Measurements from ENCODE around the gene ABR.
"Not testable (repeated sequence)": the region's sequence is repeated elsewhere in the genome, so short reads cannot be mapped to it uniquely, and the experiment has no call there.

Gene ABR

GRCh38 chr17:1050246-1050995 lies 129.4 kb downstream of the ABR start:
- TF ChIP-seq MYC (IDR thresholded peaks at IDR 0.05; ENCODE audit: low read depth, low read length) (no peak), MAX (IDR thresholded peaks at IDR 0.05; ENCODE audit: low read depth, low read length) (no peak), POLR2A (IDR thresholded peaks at IDR 0.05; ENCODE audit: extremely low read depth, insufficient read length) (no peak), CTCF (IDR thresholded peaks at IDR 0.05; ENCODE audit: low read depth, low read length) (no peak)
- H3K4me3 ChIP-seq (ENCODE audit: low read depth, low read length): no peak overlapping the region
- DNase-seq (ENCODE audit: low read depth): no peak

GRCh38 chr17:1049446-1050225 lies 130.1 kb downstream of the ABR start:
- H3K4me3 ChIP-seq (ENCODE audit: low read depth, low read length): no peak overlapping the region
- TF ChIP-seq MAX (IDR thresholded peaks at IDR 0.05; ENCODE audit: low read depth, low read length): no peak
- no peak for TF ChIP-seq POLR2A (IDR thresholded peaks at IDR 0.05; ENCODE audit: extremely low read depth, insufficient read length)
- no peak for TF ChIP-seq CTCF (IDR thresholded peaks at IDR 0.05; ENCODE audit: low read depth, low read length)
- TF ChIP-seq MYC (IDR thresholded peaks at IDR 0.05; ENCODE audit: low read depth, low read length): no peak
- no peak for DNase-seq (ENCODE audit: low read depth)

- not testable (repeated sequence) for H3K4me3 ChIP-seq (ENCODE audit: low read depth, low read length); DNase-seq (ENCODE audit: low read depth)
Measured at GRCh38 chr17:1048516-1049115, 131.2 kb downstream of the ABR start.

GRCh38 chr17:1047879-1048470 lies 131.8 kb downstream of the ABR start:
- H3K4me3 ChIP-seq (ENCODE audit: low read depth, low read length): no peak overlapping the region
- no peak for TF ChIP-seq CTCF (IDR thresholded peaks at IDR 0.05; ENCODE audit: low read depth, low read length)
- TF ChIP-seq MAX (IDR thresholded peaks at IDR 0.05; ENCODE audit: low read depth, low read length): no peak
- no peak for TF ChIP-seq MYC (IDR thresholded peaks at IDR 0.05; ENCODE audit: low read depth, low read length)
- TF ChIP-seq POLR2A (IDR thresholded peaks at IDR 0.05; ENCODE audit: extremely low read depth, insufficient read length): no peak

GRCh38 chr17:1047177-1047878 lies 132.5 kb downstream of the ABR start:
- DNase-seq (ENCODE audit: low read depth): no peak
- H3K4me3 ChIP-seq (ENCODE audit: low read depth, low read length): no peak overlapping the region
- TF ChIP-seq MAX (IDR thresholded peaks at IDR 0.05; ENCODE audit: low read depth, low read length): no peak
- TF ChIP-seq CTCF (IDR thresholded peaks at IDR 0.05; ENCODE audit: low read depth, low read length): no peak
- TF ChIP-seq MYC (IDR thresholded peaks at IDR 0.05; ENCODE audit: low read depth, low read length): no peak
- TF ChIP-seq POLR2A (IDR thresholded peaks at IDR 0.05; ENCODE audit: extremely low read depth, insufficient read length): no peak

More at GRCh38 chr17:1047879-1048470, 131.8 kb downstream of the ABR start:
- no peak for DNase-seq (ENCODE audit: low read depth)

Data from NB4 (cell line).